Stimulated activated CD4-positive, alpha-beta T cell treated with anti-CD3 and anti-CD28 coated beads, Interleukin-12 subunit alpha, Interleukin-12 subunit beta, amount 100 ng/mL, for 4 hours (primary cell): ENCODE measurements around the gene IQGAP1.
"Not testable (repeated sequence)": the region's sequence is repeated elsewhere in the genome, so short reads cannot be mapped to it uniquely, and the experiment has no call there.

ENCODE experiments used
- DNase-seq: peaks from one replicate; pipeline ENCODE4 v3.0.0-alpha.2; 2020

IQGAP1 gene

GRCh38 chr15:90489944-90490343 is 101.9 kb downstream of the IQGAP1 start:
- DNase-seq, result no peak

- no peak for DNase-seq
Observed at GRCh38 chr15:90493647-90494046, 105.6 kb downstream of the IQGAP1 start.

- DNase-seq, result no peak
Observed at GRCh38 chr15:90495067-90495466, 107.0 kb downstream of the IQGAP1 start.

- no peak for DNase-seq
Observed at GRCh38 chr15:90496791-90497190, 108.7 kb downstream of the IQGAP1 start.

- DNase-seq, result no peak
Observed at GRCh38 chr15:90497376-90497775, 109.3 kb downstream of the IQGAP1 start.

- DNase-seq, result no peak
Observed at GRCh38 chr15:90497912-90498311, 109.9 kb downstream of the IQGAP1 start.

- DNase-seq, result no peak
Observed at GRCh38 chr15:90500171-90500570, 112.1 kb downstream of the IQGAP1 start.

- no peak for DNase-seq
Observed at GRCh38 chr15:90501898-90502297, 113.9 kb downstream of the IQGAP1 start.

- not testable (repeated sequence) for DNase-seq
Observed at GRCh38 chr15:90510781-90511180, 122.7 kb downstream of the IQGAP1 start.

- DNase-seq, result not testable (repeated sequence)
Observed at GRCh38 chr15:90511211-90511618, 123.2 kb downstream of the IQGAP1 start.

GRCh38 chr15:90512276-90512675 is 124.2 kb downstream of the IQGAP1 start:
- DNase-seq, result no peak

- DNase-seq, result no peak
Observed at GRCh38 chr15:90512981-90513380, 124.9 kb downstream of the IQGAP1 start.

GRCh38 chr15:90513448-90513847 is 125.4 kb downstream of the IQGAP1 start:
- DNase-seq, result no peak

- not testable (repeated sequence) for DNase-seq
Observed at GRCh38 chr15:90513893-90514292, 125.9 kb downstream of the IQGAP1 start.

GRCh38 chr15:90519688-90520087 is 131.6 kb downstream of the IQGAP1 start:
- DNase-seq, result no peak

- DNase-seq, result no peak
Observed at GRCh38 chr15:90520365-90520764, 132.3 kb downstream of the IQGAP1 start.

- DNase-seq, result no peak
Observed at GRCh38 chr15:90523373-90523772, 135.3 kb downstream of the IQGAP1 start.

- not testable (repeated sequence) for DNase-seq
Observed at GRCh38 chr15:90524018-90524803, 136.2 kb downstream of the IQGAP1 start.

GRCh38 chr15:90529011-90529370 is 140.9 kb downstream of the IQGAP1 start:
- no peak for DNase-seq

- peak; percentile 55 for DNase-seq
Observed at GRCh38 chr15:90529371-90530249, 141.6 kb downstream of the IQGAP1 start, which contains the start of gene CRTC3. TSS of gene CRTC3 (plus strand) at chr15:90529923. CDS start at chr15:90530072, 149 bp downstream.

- DNase-seq, result peak; percentile 52
Observed at GRCh38 chr15:90530250-90531051, 142.4 kb downstream of the IQGAP1 start.

- DNase-seq, result no peak
Observed at GRCh38 chr15:90531147-90531546, 143.1 kb downstream of the IQGAP1 start.

GRCh38 chr15:90535254-90535653 is 147.2 kb downstream of the IQGAP1 start:
- no peak for DNase-seq
